OCI-LY7 (cell line): Measurements from ENCODE around the gene SLC35G1. TPM values are rescaled to one million over a fixed set of nuclear protein-coding genes. Genes with fewer than 3 reads are reported as not detected.

Experiments
- BruUV-seq: library from RNA; stranded (reverse); fragments of 400-500 nt; replicated peaks from 2 replicates; lab custom pipeline; 2021; lab: Mats Ljungman, UMichigan
- CTCF ChIA-PET: fragments of 300-600 bp; sonication (Branson Sonifier 250); formaldehyde crosslinking; loops from one replicate; lab custom pipeline; 2022; ENCODE audit warnings: antibody characterized with exemption; ENCODE audit not compliant: unreplicated experiment; lab: Charles Lee
- POLR2A ChIA-PET: fragments of 300-600 bp; sonication (Branson Sonifier 250); formaldehyde crosslinking; loops from one replicate; lab custom pipeline; 2022; ENCODE audit warnings: antibody characterized with exemption; lab: Charles Lee
- DNase-seq: peaks from one replicate; pipeline ENCODE4 v3.0.0-alpha.2; 2015; ENCODE audit warnings: low spot score
- H2AFZ ChIP-seq: fragments of 200-600 bp; sonication (generic), shearing (Covaris generic); 2 replicates; pipeline ENCODE4 v1.6.1; 2014; ENCODE audit warnings: mild to moderate bottlenecking, antibody characterized with exemption, low read length, moderate library complexity
- H3K27ac ChIP-seq: fragments of 200-600 bp; sonication (generic); 2 replicates; pipeline ENCODE4 v1.5.1; 2014; ENCODE audit warnings: mixed run types, low read depth, mild to moderate bottlenecking, moderate library complexity, low read length, inconsistent platforms; ENCODE audit not compliant: poor library complexity, severe bottlenecking
- H3K36me3 ChIP-seq: fragments of 200-600 bp; sonication (generic); 2 replicates; pipeline ENCODE4 v1.6.1; 2014; ENCODE audit warnings: mild to moderate bottlenecking, antibody characterized with exemption, low read length, moderate library complexity, mixed read lengths; ENCODE audit not compliant: insufficient read depth
- H3K4me1 ChIP-seq: fragments of 200-600 bp; sonication (generic); 2 replicates; pipeline ENCODE4 v1.5.1; 2014; ENCODE audit warnings: mild to moderate bottlenecking, low read length; ENCODE audit not compliant: insufficient read depth, poor library complexity, severe bottlenecking
- H3K4me2 ChIP-seq: fragments of 200-600 bp; sonication (generic); 2 replicates; pipeline ENCODE4 v1.6.1; 2014; ENCODE audit warnings: mild to moderate bottlenecking, low read length
- H3K4me3 ChIP-seq: fragments of 200-600 bp; sonication (generic); 2 replicates; pipeline ENCODE4 v1.5.1; 2014; ENCODE audit warnings: mild to moderate bottlenecking, low read depth, low read length; ENCODE audit not compliant: poor library complexity, severe bottlenecking
- H3K79me2 ChIP-seq: fragments of 200-600 bp; sonication (generic); 2 replicates; pipeline ENCODE4 v1.6.1; 2016; ENCODE audit warnings: low read depth, mild to moderate bottlenecking, low read length, moderate library complexity, mixed read lengths; ENCODE audit not compliant: insufficient read depth
- H3K9me2 ChIP-seq: fragments of 200-600 bp; sonication (generic); 2 replicates; pipeline ENCODE4 v1.6.1; 2016; ENCODE audit warnings: mild to moderate bottlenecking, low read length, mixed read lengths; ENCODE audit not compliant: insufficient read depth
- H3K9me3 ChIP-seq: fragments of 200-600 bp; sonication (generic); 2 replicates; pipeline ENCODE4 v1.6.1; 2014; ENCODE audit warnings: mild to moderate bottlenecking, mixed run types, low read length, mixed read lengths
- H4K20me1 ChIP-seq: fragments of 200-600 bp; sonication (generic); 2 replicates; pipeline ENCODE4 v1.6.1; 2014; ENCODE audit warnings: mild to moderate bottlenecking, antibody characterized with exemption, low read length, moderate library complexity, mixed read lengths; ENCODE audit not compliant: insufficient read depth
- EZH2phosphoT487 ChIP-seq: fragments of 200-600 bp; sonication (generic); IDR thresholded peaks from 2 replicates; pipeline ENCODE4 v1.6.1; 2018; ENCODE audit warnings: low read depth, borderline replicate concordance, mild to moderate bottlenecking, mixed run types, antibody characterized with exemption, low read length, moderate library complexity, mixed read lengths
- intact Hi-C: fragments of 100-400 bp; cut with micrococcal nuclease; formaldehyde crosslinking; loops from one replicate; pipeline ENCODE4 v1.10.0; 2022; ENCODE audit not compliant: unreplicated experiment
- total RNA-seq, 2 experiments: library from RNA; depleted of rRNA in 1 of 2; stranded (reverse); fragments of >200 nt in 1 of 2; shearing (Covaris generic) in 1 of 2; gene quantifications; 2 replicates each; pipeline ENCODE4 v1.2.3, GENCODE V29; 2014 to 2022
- TF ChIP-seq, protein P1 (sequence below): fragments of 200-600 bp; sonication (generic); conservative IDR thresholded peaks from 2 replicates; pipeline ENCODE4 v1.5.1; 2014; ENCODE audit warnings: mild to moderate bottlenecking, antibody characterized with exemption, low read length, moderate library complexity, mixed read lengths

Gene SLC35G1
- total RNA-seq, 2 experiments from 2014 or later = 5.9 to 6.0 TPM

DNA sequence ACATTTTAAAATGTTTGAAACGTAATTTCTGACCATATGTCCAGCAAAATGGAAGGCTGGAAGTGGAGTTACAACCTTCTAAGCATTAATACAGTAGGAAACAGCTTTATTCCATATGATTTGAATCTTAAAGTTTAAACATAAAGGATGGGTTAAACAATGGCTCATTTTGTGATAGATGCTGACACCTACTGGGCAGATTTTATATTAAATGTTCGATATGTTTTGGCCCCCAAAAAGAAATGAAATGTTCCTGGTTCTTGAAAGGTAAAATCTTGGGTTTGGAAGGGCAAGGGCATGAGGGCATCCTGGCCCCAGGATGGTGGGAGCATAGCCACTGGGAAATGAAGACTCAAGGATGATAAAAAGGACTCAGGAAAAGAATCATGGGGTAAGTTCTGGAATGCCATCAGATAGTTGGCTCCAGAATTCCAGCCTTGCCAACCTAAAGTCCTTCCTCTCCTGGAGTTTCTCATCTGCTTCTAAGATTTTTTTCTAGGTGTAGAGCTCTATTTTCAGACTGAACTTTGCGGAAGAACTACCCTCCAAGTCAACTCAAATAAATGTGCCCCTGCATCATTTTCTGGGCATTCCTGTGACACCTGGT is 34.6 kb upstream of the SLC35G1 start:
- intact Hi-C loops = no loop called here
- Histone ChIP-seq H3K79me2 (no peaks in the 10 kb centered on the region), H3K36me3 (no peaks in the 10 kb centered on the region), H3K9me2 (no peaks in the 10 kb centered on the region), H4K20me1 (no peaks in the 10 kb centered on the region), H3K9me3 (no peaks in the 10 kb centered on the region), H3K4me3 (no peak overlapping the region), H3K27ac (no peak overlapping the region), H3K4me1 (no peaks in the 10 kb centered on the region), H2AFZ (no peak overlapping the region), H3K4me2 (no peak overlapping the region)
- TF ChIP-seq, protein P1, sequence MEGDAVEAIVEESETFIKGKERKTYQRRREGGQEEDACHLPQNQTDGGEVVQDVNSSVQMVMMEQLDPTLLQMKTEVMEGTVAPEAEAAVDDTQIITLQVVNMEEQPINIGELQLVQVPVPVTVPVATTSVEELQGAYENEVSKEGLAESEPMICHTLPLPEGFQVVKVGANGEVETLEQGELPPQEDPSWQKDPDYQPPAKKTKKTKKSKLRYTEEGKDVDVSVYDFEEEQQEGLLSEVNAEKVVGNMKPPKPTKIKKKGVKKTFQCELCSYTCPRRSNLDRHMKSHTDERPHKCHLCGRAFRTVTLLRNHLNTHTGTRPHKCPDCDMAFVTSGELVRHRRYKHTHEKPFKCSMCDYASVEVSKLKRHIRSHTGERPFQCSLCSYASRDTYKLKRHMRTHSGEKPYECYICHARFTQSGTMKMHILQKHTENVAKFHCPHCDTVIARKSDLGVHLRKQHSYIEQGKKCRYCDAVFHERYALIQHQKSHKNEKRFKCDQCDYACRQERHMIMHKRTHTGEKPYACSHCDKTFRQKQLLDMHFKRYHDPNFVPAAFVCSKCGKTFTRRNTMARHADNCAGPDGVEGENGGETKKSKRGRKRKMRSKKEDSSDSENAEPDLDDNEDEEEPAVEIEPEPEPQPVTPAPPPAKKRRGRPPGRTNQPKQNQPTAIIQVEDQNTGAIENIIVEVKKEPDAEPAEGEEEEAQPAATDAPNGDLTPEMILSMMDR = peak; percentile 82
- TF ChIP-seq EZH2phosphoT487 = no peak
- DNase-seq = peak; percentile 18
- BruUV-seq = no TSS peak
- POLR2A ChIA-PET = interaction anchor here (0.5 kb wide), 1 partner anchor 580 kb away, joined by 3 read pairs; no protein-coding TSS in a partner anchor
- CTCF ChIA-PET = no interaction called here

DNA sequence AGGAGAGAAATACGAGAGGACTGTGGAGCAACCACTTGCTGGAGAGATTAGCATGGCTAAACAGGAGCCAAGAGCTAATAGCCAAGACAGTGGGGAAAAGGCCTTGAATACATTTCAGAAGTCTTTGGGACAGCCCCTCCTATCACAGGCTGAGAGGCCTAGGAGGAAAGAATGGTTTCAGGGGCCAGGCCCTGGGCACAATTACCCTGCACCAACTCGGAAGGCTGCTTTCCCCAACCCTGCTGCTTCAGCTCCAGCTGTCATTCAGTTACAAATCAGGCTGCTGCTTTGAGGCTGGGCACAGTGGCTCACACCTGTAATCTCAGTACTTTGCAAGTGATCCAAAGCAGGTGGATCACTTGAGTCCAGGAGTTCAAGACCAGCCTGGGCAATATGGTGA is 32.0 kb upstream of the SLC35G1 start:
- no peak for DNase-seq
- Histone ChIP-seq H3K9me2 (no peaks in the 10 kb centered on the region), H2AFZ (no peak overlapping the region), H4K20me1 (no peaks in the 10 kb centered on the region), H3K4me2 (no peak overlapping the region), H3K4me1 (no peaks in the 10 kb centered on the region), H3K9me3 (no peaks in the 10 kb centered on the region), H3K27ac (no peak overlapping the region), H3K4me3 (no peak overlapping the region), H3K79me2 (no peaks in the 10 kb centered on the region), H3K36me3 (no peaks in the 10 kb centered on the region)
- intact Hi-C loops = no loop called here
- POLR2A ChIA-PET = no interaction called here
- TF ChIP-seq EZH2phosphoT487 = no peak
- TF ChIP-seq, protein P1 = no peak
- CTCF ChIA-PET = interaction anchor here (0.5 kb wide), 1 partner anchor 140 kb away, joined by 3 read pairs; no protein-coding TSS in a partner anchor
- BruUV-seq = no TSS peak

DNA sequence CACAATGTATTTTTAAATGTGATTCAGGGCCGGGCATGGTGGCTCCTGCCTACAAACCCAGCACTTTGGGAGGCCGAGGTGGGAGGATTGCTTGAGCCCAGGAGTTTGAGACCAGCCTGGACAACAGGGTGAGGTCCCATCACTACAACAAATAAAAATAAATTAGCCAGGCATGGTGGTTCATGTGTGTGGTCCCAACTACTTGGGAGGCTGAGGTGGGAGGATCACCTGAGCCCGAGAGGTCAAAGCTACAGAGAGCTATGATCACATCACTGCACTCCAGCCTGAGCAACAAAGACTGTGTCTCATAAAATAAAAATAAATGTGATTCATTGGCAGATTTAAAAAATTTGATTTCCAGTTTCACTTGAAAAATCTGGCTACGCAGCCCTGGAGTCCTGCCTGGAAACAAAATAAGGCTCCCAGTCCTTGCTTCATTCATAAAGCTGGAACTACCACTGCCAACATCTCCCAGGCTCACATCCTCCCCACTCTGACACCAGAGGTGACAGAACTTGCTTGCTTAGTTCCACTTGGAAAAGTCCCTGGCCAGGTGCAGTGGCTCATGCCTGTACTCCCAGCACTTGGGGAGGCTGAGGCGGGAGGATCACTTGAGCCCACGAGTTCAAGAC is 27.9 kb upstream of the SLC35G1 start:
- BruUV-seq = no TSS peak
- intact Hi-C loops = no loop called here
- Histone ChIP-seq H3K9me3 (no peaks in the 10 kb centered on the region), H3K4me2 (no peak overlapping the region), H3K9me2 (no peaks in the 10 kb centered on the region), H3K79me2 (no peaks in the 10 kb centered on the region), H3K36me3 (no peaks in the 10 kb centered on the region), H3K4me1 (no peaks in the 10 kb centered on the region), H2AFZ (no peak overlapping the region), H3K27ac (no peak overlapping the region), H3K4me3 (no peak overlapping the region), H4K20me1 (no peaks in the 10 kb centered on the region)
- no peak for DNase-seq
- ChIA-PET POLR2A (interaction anchor here (1.2 kb wide), 1 partner anchor 12 kb away, joined by 6 read pairs; no protein-coding TSS in a partner anchor), CTCF (no interaction called here)
- TF ChIP-seq, protein P1 = no peak
- no peak for TF ChIP-seq EZH2phosphoT487
